Activated naive CD8-positive, alpha-beta T cell treated with anti-CD3 and anti-CD28 coated beads, Interleukin-2, amount 10 ng/mL, durations not matched to agents 7 days and 5 days (primary cell): ENCODE data around the gene SMYD1. TPM values are rescaled to one million over a fixed set of nuclear protein-coding genes. Genes with fewer than 3 reads are reported as not detected.

Experiments used
- ATAC-seq: fragments of 150-1000 bp; cut with Tn5 transposase; one replicate; pipeline ENCODE4 v1.10.0; 2021; ENCODE audit warnings: low read depth, moderate library complexity
- POLR2A ChIA-PET: fragments of 350-600 bp; sonication (Branson Sonifier 250); formaldehyde crosslinking; loops from one replicate; lab custom pipeline; 2021; ENCODE audit warnings: antibody characterized with exemption; lab: Charles Lee
- DNase-seq: peaks from one replicate; pipeline ENCODE4 v3.0.0; 2021
- H3K27ac Mint-ChIP-seq: one replicate; pipeline ENCODE4 v1.8.0; 2022; ENCODE audit warnings: mild to moderate bottlenecking, mixed read lengths
- H3K27me3 Mint-ChIP-seq: one replicate; pipeline ENCODE4 v1.8.0; 2022; ENCODE audit warnings: mild to moderate bottlenecking, moderate library complexity, mixed read lengths
- H3K36me3 Mint-ChIP-seq: one replicate; pipeline ENCODE4 v1.8.0; 2021; ENCODE audit warnings: mild to moderate bottlenecking, mixed read lengths
- H3K4me1 Mint-ChIP-seq: one replicate; pipeline ENCODE4 v1.8.0; 2021; ENCODE audit warnings: mixed read lengths
- H3K4me3 Mint-ChIP-seq: one replicate; pipeline ENCODE4 v1.8.0; 2022; ENCODE audit warnings: mild to moderate bottlenecking, moderate library complexity, mixed read lengths
- H3K9me3 Mint-ChIP-seq: one replicate; pipeline ENCODE4 v1.8.0; 2021; ENCODE audit warnings: mixed read lengths
- total RNA-seq, 2 experiments: library from RNA; stranded (reverse); gene quantifications; one replicate each; pipeline ENCODE4 v1.2.3, GENCODE V29; 2021

Gene SMYD1
- total RNA-seq, 2 experiments from 2014 or later, result not detected

- ATAC-seq, result no peak
- Mint-ChIP-seq H3K27ac (no peak overlapping the region), H3K27me3 (no peaks in the 10 kb centered on the region), H3K4me1 (no peaks in the 10 kb centered on the region), H3K4me3 (no peak overlapping the region), H3K36me3 (no peaks in the 10 kb centered on the region), H3K9me3 (no peaks in the 10 kb centered on the region)
- DNase-seq, result no peak
- POLR2A ChIA-PET, result interaction anchor here (0.6 kb wide), 1 partner anchor 201 kb away, joined by 4 read pairs; no protein-coding TSS in a partner anchor
Measured at GRCh38 chr2:88099798-88100488, 32.3 kb downstream of the SMYD1 start.

GRCh38 chr2:88100489-88100858 lies 32.8 kb downstream of the SMYD1 start:
- no peak for ATAC-seq
- no peaks in the 10 kb centered on the region for H3K4me1 Mint-ChIP-seq
- POLR2A ChIA-PET, result interaction anchor here (0.6 kb wide), 1 partner anchor 200 kb away, joined by 4 read pairs; no protein-coding TSS in a partner anchor
- no peaks in the 10 kb centered on the region for H3K27me3 Mint-ChIP-seq
- no peak overlapping the region for H3K4me3 Mint-ChIP-seq
- no peak for DNase-seq
- H3K9me3 Mint-ChIP-seq, result no peaks in the 10 kb centered on the region
- H3K27ac Mint-ChIP-seq, result no peak overlapping the region
- H3K36me3 Mint-ChIP-seq, result no peaks in the 10 kb centered on the region

- DNase-seq, result no peak
Measured at GRCh38 chr2:88108796-88109195, 41.2 kb downstream of the SMYD1 start.

GRCh38 chr2:88110830-88111229 lies 43.2 kb downstream of the SMYD1 start:
- no peaks in the 10 kb centered on the region for H3K27me3 Mint-ChIP-seq
- H3K27ac Mint-ChIP-seq, result no peak overlapping the region
- H3K4me1 Mint-ChIP-seq, result no peaks in the 10 kb centered on the region
- H3K9me3 Mint-ChIP-seq, result no peaks in the 10 kb centered on the region
- H3K36me3 Mint-ChIP-seq, result no peaks in the 10 kb centered on the region
- H3K4me3 Mint-ChIP-seq, result no peak overlapping the region
- ATAC-seq (no peak), DNase-seq (no peak)
- POLR2A ChIA-PET, result no interaction called here

More at GRCh38 chr2:88108796-88109195, 41.2 kb downstream of the SMYD1 start:
- H3K4me1 Mint-ChIP-seq, result no peaks in the 10 kb centered on the region
- ATAC-seq, result no peak
- H3K9me3 Mint-ChIP-seq, result no peaks in the 10 kb centered on the region
- no peak overlapping the region for H3K27ac Mint-ChIP-seq
- no peak overlapping the region for H3K4me3 Mint-ChIP-seq
- H3K27me3 Mint-ChIP-seq, result no peaks in the 10 kb centered on the region
- H3K36me3 Mint-ChIP-seq, result no peaks in the 10 kb centered on the region
- POLR2A ChIA-PET, result no interaction called here

- POLR2A ChIA-PET, result no interaction called here
- no peak for ATAC-seq
Measured at GRCh38 chr2:88113069-88113468, 45.4 kb downstream of the SMYD1 start.

GRCh38 chr2:88114889-88115288 lies 47.3 kb downstream of the SMYD1 start:
- DNase-seq (no peak), ATAC-seq (no peak)
- POLR2A ChIA-PET, result no interaction called here
- H3K36me3 Mint-ChIP-seq, result no peaks in the 10 kb centered on the region
- no peak overlapping the region for H3K27ac Mint-ChIP-seq
- H3K4me1 Mint-ChIP-seq, result no peaks in the 10 kb centered on the region
- H3K4me3 Mint-ChIP-seq, result no peak overlapping the region
- no peaks in the 10 kb centered on the region for H3K9me3 Mint-ChIP-seq
- H3K27me3 Mint-ChIP-seq, result no peaks in the 10 kb centered on the region

More at GRCh38 chr2:88113069-88113468, 45.4 kb downstream of the SMYD1 start:
- H3K27me3 Mint-ChIP-seq, result no peaks in the 10 kb centered on the region
- no peaks in the 10 kb centered on the region for H3K36me3 Mint-ChIP-seq
- H3K4me3 Mint-ChIP-seq, result no peak overlapping the region
- no peaks in the 10 kb centered on the region for H3K9me3 Mint-ChIP-seq
- no peaks in the 10 kb centered on the region for H3K4me1 Mint-ChIP-seq
- no peak for DNase-seq
- H3K27ac Mint-ChIP-seq, result no peak overlapping the region

GRCh38 chr2:88115825-88116518 lies 48.3 kb downstream of the SMYD1 start:
- POLR2A ChIA-PET, result no interaction called here
- Mint-ChIP-seq H3K27me3 (no peaks in the 10 kb centered on the region), H3K27ac (no peak overlapping the region), H3K36me3 (no peaks in the 10 kb centered on the region), H3K4me1 (no peaks in the 10 kb centered on the region), H3K9me3 (no peaks in the 10 kb centered on the region), H3K4me3 (no peak overlapping the region)
- ATAC-seq (no peak), DNase-seq (no peak)

GRCh38 chr2:88116669-88117432 lies 49.2 kb downstream of the SMYD1 start:
- Mint-ChIP-seq H3K4me3 (no peak overlapping the region), H3K27ac (no peak overlapping the region), H3K27me3 (no peaks in the 10 kb centered on the region), H3K4me1 (no peaks in the 10 kb centered on the region), H3K36me3 (no peaks in the 10 kb centered on the region), H3K9me3 (no peaks in the 10 kb centered on the region)
- DNase-seq, result no peak
- no peak for ATAC-seq
- POLR2A ChIA-PET, result no interaction called here

- ATAC-seq (no peak), DNase-seq (no peak)
- no peak overlapping the region for H3K27ac Mint-ChIP-seq
- H3K4me3 Mint-ChIP-seq, result no peak overlapping the region
- no peaks in the 10 kb centered on the region for H3K9me3 Mint-ChIP-seq
- no peaks in the 10 kb centered on the region for H3K4me1 Mint-ChIP-seq
- no peaks in the 10 kb centered on the region for H3K36me3 Mint-ChIP-seq
- POLR2A ChIA-PET, result no interaction called here
- H3K27me3 Mint-ChIP-seq, result no peaks in the 10 kb centered on the region
Measured at GRCh38 chr2:88117973-88118372, 50.3 kb downstream of the SMYD1 start.

- DNase-seq (no peak), ATAC-seq (no peak)
- H3K27me3 Mint-ChIP-seq, result peaks cover 6% of the 10 kb centered on the region
- no peaks in the 10 kb centered on the region for H3K36me3 Mint-ChIP-seq
- no peak overlapping the region for H3K4me3 Mint-ChIP-seq
- POLR2A ChIA-PET, result no interaction called here
- H3K4me1 Mint-ChIP-seq, result no peaks in the 10 kb centered on the region
- no peaks in the 10 kb centered on the region for H3K9me3 Mint-ChIP-seq
- no peak overlapping the region for H3K27ac Mint-ChIP-seq
Measured at GRCh38 chr2:88121678-88122077, 54.1 kb downstream of the SMYD1 start.

- Mint-ChIP-seq H3K4me1 (no peaks in the 10 kb centered on the region), H3K27ac (no peak overlapping the region), H3K4me3 (no peak overlapping the region), H3K27me3 (peaks cover 6% of the 10 kb centered on the region), H3K36me3 (no peaks in the 10 kb centered on the region), H3K9me3 (no peaks in the 10 kb centered on the region)
- DNase-seq (no peak), ATAC-seq (no peak)
- POLR2A ChIA-PET, result no interaction called here
Measured at GRCh38 chr2:88122141-88122884, 54.7 kb downstream of the SMYD1 start.

GRCh38 chr2:88123164-88123974 lies 55.7 kb downstream of the SMYD1 start:
- no peak overlapping the region for H3K4me3 Mint-ChIP-seq
- DNase-seq (no peak), ATAC-seq (no peak)
- no peaks in the 10 kb centered on the region for H3K4me1 Mint-ChIP-seq
- no peak overlapping the region for H3K27ac Mint-ChIP-seq
- POLR2A ChIA-PET, result no interaction called here
- no peaks in the 10 kb centered on the region for H3K9me3 Mint-ChIP-seq
- peaks cover 6% of the 10 kb centered on the region for H3K27me3 Mint-ChIP-seq
- no peaks in the 10 kb centered on the region for H3K36me3 Mint-ChIP-seq
